GM18873 (cell line): ENCODE results near the gene DENND1A.
A peak's percentile ranks its signal among the peaks of the same experiment; 100 is the strongest.

ENCODE experiments used
- ATAC-seq: cut with Tn5 transposase; IDR thresholded peaks from one replicate; pipeline ENCODE4 v1.9.1; 2021; ENCODE audit warnings: mild to moderate bottlenecking, moderate library complexity, moderate number of reproducible peaks; ENCODE audit not compliant: unreplicated experiment, low FRiP score

DENND1A gene

GRCh38 chr9:123353984-123354591, 575.8 kb downstream of the DENND1A start:
- ATAC-seq = no peak

GRCh38 chr9:123353041-123353440, 576.9 kb downstream of the DENND1A start:
- ATAC-seq = no peak

GRCh38 chr9:123350590-123351310, 579.2 kb downstream of the DENND1A start:
- no peak for ATAC-seq

- ATAC-seq = no peak
Measured at GRCh38 chr9:123349691-123350480, 580.0 kb downstream of the DENND1A start.

DNA sequence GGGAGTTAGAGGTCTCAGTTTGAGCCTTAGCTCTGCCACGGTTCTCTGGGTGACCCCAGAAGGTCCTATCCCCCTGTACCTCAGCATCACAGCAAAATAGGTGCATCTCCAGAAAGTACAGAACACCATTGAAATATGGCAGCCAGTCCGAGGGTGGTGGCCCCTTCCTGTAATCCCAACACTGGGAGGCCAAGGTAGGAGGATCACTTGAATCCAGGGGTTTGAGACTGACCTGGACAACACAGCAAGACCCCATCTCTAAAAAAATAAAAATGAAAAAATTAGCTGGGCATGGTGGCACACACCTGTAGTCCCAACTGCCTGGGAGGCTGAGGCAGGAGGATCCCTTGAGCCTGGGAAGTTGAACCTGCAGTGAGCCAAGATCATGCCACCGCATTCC, 580.9 kb downstream of the DENND1A start:
- ATAC-seq = no peak

DNA sequence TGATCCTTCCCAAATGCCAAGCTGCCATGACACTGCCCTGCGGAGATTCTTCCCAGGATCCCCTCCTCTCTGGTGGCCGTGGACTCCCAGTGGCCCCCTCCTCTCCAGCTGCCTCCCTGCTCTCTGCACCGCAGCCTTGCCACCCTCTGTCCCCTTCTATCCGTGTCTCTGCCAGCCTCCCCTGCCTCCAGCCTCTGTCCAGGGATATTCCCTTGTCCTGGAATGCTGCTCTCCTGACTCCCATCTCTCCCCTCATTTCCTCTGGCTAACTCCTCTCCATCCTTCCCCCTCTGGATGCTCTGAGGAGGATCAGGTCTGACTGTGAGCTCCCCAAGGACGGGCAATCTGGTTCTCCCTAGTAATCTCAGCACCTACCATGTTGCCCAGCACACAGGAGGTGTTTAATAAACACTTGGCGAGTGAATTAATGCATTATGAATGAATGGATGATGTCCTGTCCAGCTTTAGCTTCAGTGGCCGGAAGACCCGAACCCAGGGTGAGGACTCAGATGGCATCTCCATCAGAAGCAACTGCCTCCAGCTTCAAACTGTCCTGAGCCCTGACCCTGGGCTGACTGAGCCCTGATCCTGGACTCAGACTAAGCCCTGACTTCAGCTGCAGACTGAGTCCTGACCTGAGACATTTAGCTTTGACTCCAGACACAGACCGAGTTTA, 581.5 kb downstream of the DENND1A start:
- ATAC-seq = no peak

DNA sequence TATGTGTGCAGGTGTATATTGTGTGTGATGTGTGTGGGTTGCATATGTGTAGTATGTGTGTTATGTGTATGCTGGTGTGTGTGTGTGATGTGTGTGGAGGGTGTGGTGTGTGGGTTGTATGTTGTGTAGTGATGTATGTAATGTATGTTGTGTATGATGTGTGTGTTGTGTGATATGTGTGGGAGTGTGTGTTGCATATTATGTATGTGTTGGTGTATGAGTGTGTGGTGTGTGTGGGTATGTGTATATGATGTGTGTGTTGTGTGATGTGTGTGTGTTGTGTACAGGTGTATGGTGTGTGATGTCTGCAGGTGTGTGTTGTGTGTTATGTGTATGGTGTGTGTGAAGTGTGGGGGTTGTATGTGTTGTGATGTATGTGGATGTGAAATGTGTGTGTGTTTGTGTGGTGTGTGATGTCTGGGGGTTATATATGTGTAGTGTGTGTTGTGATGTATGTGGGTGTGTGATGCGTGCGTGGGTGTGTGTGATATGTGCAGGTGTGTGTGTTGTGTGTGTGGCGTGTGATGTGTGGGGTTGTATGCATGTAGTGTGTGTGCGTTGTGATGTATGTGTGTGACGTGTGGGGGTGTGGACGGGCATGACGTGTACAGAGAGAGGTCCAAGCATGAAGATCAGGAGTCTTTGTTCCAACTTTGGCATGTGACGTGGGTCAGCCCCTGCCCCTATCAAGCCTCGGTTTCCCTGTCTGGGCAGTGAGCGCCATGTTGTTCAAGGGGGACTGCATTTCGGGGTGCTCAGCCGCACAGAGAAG, 582.5 kb downstream of the DENND1A start:
- ATAC-seq = no peak

DNA sequence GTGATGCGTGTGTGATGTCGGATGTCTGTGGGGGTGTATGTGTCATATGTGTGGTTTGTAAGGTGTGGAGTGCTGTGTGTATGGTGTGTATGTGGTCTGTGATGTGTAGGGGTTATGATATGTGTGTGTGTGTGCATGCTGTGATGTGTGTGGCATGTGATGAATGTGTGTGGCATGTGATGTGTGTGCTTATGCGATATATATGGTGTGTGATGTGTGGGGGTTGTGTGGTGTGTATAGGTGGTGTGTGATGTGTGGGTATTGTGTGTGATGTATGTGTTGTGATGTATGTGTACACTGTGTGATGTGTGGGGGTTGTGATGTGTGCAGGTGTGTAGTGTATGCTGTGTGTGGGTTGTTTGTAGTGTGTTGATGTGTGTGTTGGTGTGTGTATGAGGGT, 583.1 kb downstream of the DENND1A start:
- ATAC-seq = no peak

- no peak for ATAC-seq
Measured at GRCh38 chr9:123346026-123346425, 583.9 kb downstream of the DENND1A start.

- ATAC-seq = no peak
Measured at GRCh38 chr9:123345567-123345955, 584.4 kb downstream of the DENND1A start.

GRCh38 chr9:123344192-123344949, 585.6 kb downstream of the DENND1A start:
- no peak for ATAC-seq

DNA sequence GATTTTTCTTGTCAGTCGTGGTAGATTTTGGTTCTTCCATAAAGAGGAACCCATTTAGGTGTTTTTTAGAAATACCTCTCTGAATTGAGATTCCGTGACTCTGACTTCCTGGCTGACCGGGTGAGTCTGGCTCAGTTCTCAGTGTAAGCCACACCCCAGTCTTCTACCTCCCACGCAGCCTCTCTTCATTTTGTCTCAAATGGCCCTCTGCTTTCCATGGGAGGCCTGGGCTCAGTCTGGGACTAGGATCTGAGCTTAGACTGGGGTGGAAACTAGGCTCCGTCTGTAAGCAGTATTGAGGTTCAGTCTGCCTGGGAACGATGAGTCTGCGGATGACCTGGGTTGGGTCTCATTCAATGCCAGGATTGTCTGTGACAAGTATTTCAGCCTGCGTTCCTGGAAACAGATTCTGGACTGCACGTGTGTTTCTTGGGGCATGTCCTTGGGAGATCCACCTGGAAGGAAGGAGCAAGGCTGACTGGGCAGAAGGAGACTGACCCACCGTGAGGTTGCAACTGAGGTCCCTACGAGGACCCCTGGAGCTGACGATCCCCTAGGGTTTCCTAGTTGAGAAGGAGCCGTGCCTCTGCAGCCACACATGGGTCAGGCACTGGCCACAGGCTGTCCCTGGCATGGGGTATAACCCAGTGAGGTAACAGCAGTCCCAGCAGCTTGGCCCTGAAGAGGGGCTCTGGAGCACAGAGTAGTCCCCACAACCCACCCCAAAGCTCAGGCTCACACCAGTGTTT, 586.3 kb downstream of the DENND1A start:
- ATAC-seq = no peak

DNA sequence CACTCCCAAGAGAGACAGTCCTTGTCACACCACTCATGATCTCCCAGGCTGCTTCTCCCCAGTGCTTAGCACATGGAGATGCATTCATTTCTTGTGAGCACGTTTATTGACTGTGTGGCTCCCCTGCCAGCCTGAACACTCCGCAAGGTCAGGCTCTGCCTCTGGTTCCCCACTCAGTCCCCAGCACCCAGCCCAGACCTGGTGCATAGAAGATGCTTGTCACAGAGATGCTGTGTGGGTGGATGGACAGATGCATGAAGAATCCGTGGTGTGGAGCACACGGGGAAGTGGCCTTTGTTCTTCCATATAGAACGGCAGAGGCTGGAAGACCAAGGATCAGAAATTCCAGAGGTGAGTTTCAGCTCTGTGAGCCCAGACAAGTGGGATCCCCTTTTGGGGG, 587.7 kb downstream of the DENND1A start:
- ATAC-seq = no peak

GRCh38 chr9:123341816-123342215, 588.1 kb downstream of the DENND1A start:
- no peak for ATAC-seq

DNA sequence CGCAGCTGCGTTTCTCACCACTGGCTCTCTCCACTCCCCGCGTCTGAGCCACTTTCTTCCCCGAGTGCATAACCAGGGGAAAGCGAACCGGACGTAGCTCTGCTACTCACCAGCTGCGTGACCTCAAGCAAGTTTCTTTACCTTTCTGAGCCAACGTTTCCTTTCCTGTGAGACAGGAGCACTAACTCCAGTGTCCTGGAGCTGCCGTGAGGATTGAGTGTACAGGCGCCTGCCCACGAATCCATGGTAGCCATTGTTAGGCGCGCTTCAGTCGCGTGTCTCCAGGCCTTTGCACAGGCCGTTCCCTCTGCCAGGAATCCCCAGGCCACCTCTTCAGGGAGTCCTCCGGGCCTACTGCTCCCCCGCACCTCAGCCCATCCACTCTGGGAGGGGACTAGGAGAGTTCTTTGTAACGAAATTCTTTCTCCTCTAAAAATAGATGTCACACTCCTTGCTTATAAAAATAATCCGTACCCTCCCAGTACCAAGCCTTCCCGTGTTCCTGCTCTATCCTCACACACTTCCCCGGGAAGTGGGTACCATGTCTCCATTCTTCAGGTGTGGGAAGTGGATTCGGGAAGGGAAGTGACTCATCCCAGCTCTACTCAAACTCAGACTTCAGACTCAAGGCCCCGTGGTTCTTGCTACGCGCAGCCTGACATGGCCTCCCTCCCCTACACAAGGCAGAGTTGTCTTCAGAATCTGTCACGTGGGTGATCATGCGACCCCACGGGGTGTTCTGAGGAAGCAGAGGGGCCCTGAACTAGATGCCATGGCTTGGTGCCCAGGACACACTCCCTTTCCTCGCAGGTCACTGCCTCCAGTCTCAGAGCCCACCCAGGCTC, 590.0 kb downstream of the DENND1A start:
- ATAC-seq = peak; percentile 44

DNA sequence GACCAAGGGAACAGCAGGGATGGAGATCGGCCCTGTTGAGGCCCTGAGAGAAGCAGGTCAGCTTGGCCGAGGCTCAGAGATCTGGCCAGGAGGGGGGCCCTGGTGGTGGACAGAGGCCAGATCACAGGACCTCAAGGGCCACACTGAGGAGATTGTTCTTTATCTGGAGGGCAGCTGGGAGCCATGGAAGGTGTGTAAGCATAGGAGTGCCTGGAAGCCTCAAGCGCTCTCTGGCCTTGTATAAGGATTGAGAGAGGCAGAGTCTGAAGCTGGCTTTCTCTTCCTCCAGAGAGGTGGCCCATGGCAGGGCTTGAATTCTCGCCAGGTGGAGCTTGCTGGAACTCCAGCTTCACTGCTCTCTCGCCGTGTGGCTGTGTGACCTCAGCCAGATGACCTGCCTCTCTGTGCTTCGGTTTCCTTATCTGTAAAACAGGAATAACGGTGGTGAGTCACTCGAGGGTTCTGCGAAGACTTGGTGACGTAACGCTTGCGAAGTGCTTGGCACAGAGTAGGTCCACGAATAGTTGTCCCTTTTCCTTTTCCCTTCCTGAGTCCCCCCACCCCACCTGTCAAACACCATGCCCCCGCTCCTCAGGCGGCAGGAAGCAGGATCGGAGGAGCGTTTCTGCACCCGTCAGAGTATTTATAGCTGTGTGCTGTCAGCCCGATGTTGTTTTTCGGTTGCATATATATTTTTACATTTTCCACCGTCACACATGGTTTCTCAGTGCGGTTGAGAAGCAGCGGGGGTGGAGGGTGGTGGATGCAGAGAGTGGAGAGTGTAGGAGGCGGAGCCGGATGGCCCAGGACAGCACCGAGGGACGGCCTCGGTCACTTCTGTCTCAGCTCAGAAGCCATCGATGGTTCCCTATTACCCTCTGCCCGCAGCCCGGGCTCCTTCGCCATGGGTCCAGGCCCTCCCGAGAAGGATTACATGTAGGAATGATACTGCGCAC, 590.9 kb downstream of the DENND1A start:
- peak; percentile 61 for ATAC-seq

- no peak for ATAC-seq
Measured at GRCh38 chr9:123337971-123338370, 592.0 kb downstream of the DENND1A start.
